ENCODE measurements around the gene MORN2.

The MORN2 gene

GRCh38 chr2:38835015-38835601 lies 40.7 kb upstream of the MORN2 start:
- TF ChIP-seq SIN3A (IDR thresholded peaks at IDR 0.05; ENCODE audit: borderline replicate concordance, insufficient read depth, low read length): no peak
- no peak for TF ChIP-seq TAF1 (IDR thresholded peaks at IDR 0.05; ENCODE audit: borderline replicate concordance, insufficient read depth, low read length)
- TF ChIP-seq REST (IDR thresholded peaks at IDR 0.05; ENCODE audit: insufficient read depth in 1 of 2, low read depth in 2 of 2, low read length in 2 of 2): no peak
- TF ChIP-seq FOXP2 (optimal IDR thresholded peaks at IDR 0.05; ENCODE audit: borderline replicate concordance, extremely low read depth, extremely low read length, insufficient read depth): no peak
- TF ChIP-seq POLR2AphosphoS5 (IDR thresholded peaks at IDR 0.05; ENCODE audit: low read depth, low read length): no peak

GRCh38 chr2:38835990-38836389 lies 39.8 kb upstream of the MORN2 start:
- no peak for TF ChIP-seq SIN3A (IDR thresholded peaks at IDR 0.05; ENCODE audit: borderline replicate concordance, insufficient read depth, low read length)
- TF ChIP-seq REST (IDR thresholded peaks at IDR 0.05; ENCODE audit: insufficient read depth in 1 of 2, low read depth in 2 of 2, low read length in 2 of 2): no peak
- TF ChIP-seq TAF1 (IDR thresholded peaks at IDR 0.05; ENCODE audit: borderline replicate concordance, insufficient read depth, low read length): no peak
- TF ChIP-seq POLR2AphosphoS5 (IDR thresholded peaks at IDR 0.05; ENCODE audit: low read depth, low read length): no peak
- no peak for TF ChIP-seq FOXP2 (optimal IDR thresholded peaks at IDR 0.05; ENCODE audit: borderline replicate concordance, extremely low read depth, extremely low read length, insufficient read depth)

GRCh38 chr2:38836791-38837190 lies 39.0 kb upstream of the MORN2 start:
- TF ChIP-seq POLR2AphosphoS5 (IDR thresholded peaks at IDR 0.05; ENCODE audit: low read depth, low read length) (no peak), REST (IDR thresholded peaks at IDR 0.05; ENCODE audit: insufficient read depth in 1 of 2, low read depth in 2 of 2, low read length in 2 of 2) (no peak), TAF1 (IDR thresholded peaks at IDR 0.05; ENCODE audit: borderline replicate concordance, insufficient read depth, low read length) (no peak), FOXP2 (optimal IDR thresholded peaks at IDR 0.05; ENCODE audit: borderline replicate concordance, extremely low read depth, extremely low read length, insufficient read depth) (no peak), SIN3A (IDR thresholded peaks at IDR 0.05; ENCODE audit: borderline replicate concordance, insufficient read depth, low read length) (no peak)

GRCh38 chr2:38850045-38850444 lies 25.7 kb upstream of the MORN2 start:
- TF ChIP-seq SIN3A (IDR thresholded peaks at IDR 0.05; ENCODE audit: borderline replicate concordance, insufficient read depth, low read length) (no peak), REST (IDR thresholded peaks at IDR 0.05; ENCODE audit: insufficient read depth in 1 of 2, low read depth in 2 of 2, low read length in 2 of 2) (no peak), FOXP2 (optimal IDR thresholded peaks at IDR 0.05; ENCODE audit: borderline replicate concordance, extremely low read depth, extremely low read length, insufficient read depth) (no peak), TAF1 (IDR thresholded peaks at IDR 0.05; ENCODE audit: borderline replicate concordance, insufficient read depth, low read length) (no peak), POLR2AphosphoS5 (IDR thresholded peaks at IDR 0.05; ENCODE audit: low read depth, low read length) (no peak)
